HL-60 (cell line): ENCODE data around the gene GPR4.

Experiments
- CTCF ChIP-seq: IDR thresholded peaks from one replicate; pipeline ENCODE4 v1.5.1; 2011; ENCODE audit warnings: low read length, control low read depth, inconsistent platforms; ENCODE audit not compliant: insufficient read depth
- POLR2AphosphoS5 ChIP-seq: IDR thresholded peaks from 2 replicates; pipeline ENCODE4 v1.6.1; 2012; ENCODE audit warnings: low read depth
- REST ChIP-seq: IDR thresholded peaks from 2 replicates; pipeline ENCODE4 v1.6.1; 2012; ENCODE audit warnings: low read depth; ENCODE audit not compliant: insufficient replicate concordance

DNA sequence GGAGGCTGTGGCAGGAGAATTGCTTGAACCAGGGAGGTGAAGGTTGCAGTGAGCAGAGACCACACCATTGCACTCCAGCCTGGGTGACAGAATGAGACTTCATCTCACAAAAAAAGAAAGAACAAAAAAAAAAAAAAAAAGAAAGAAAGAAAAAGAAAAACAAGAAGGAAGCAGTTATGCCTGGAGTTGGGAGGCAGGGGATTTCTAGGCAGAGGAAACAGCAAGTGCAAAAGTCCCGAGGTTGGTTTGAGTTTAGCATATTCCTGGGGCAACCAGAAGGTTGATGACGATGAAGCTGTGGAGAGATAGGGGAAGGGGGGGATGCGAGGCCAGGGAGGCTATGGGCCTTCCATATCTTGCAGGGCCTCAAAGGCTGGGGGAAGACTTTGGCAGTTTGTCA is 48.7 kb upstream of the GPR4 start:
- TF ChIP-seq CTCF (no peak), POLR2AphosphoS5 (no peak), REST (no peak)
